Thoracic aorta (tissue), 2 donors: ENCODE measurements around the gene HIGD1C. TPM values are rescaled to one million over a fixed set of nuclear protein-coding genes. Genes with fewer than 3 reads are reported as not detected.
"Not testable (repeated sequence)": the region's sequence is repeated elsewhere in the genome, so short reads cannot be mapped to it uniquely, and the experiment has no call there.

Experiments used
- ATAC-seq: fragments of 150-250 bp; one replicate; pipeline ENCODE4 v1.8.0; 2017; ENCODE audit warnings: low read depth; ENCODE audit not compliant: insufficient number of reproducible peaks, low FRiP score
- DNase-seq: peaks from one replicate; pipeline ENCODE4 v3.0.0-alpha.2; 2020; ENCODE audit warnings: low spot score
- H3K27ac ChIP-seq, 2 donors: fragments of 200-600 bp; sonication (generic); 1 replicate in 1 of 2; 2 replicates in 1 of 2; pipeline ENCODE4 v1.5.1; 2016; ENCODE audit warnings: mild to moderate bottlenecking in 2 of 2, moderate library complexity in 2 of 2
- H3K27me3 ChIP-seq: fragments of 200-600 bp; sonication (generic); replicated peaks from 2 replicates; pipeline ENCODE4 v1.6.0; 2016; ENCODE audit warnings: mild to moderate bottlenecking; ENCODE audit not compliant: insufficient read depth
- H3K36me3 ChIP-seq: fragments of 200-600 bp; sonication (generic); one replicate; pipeline ENCODE4 v1.5.1; 2016
- H3K4me1 ChIP-seq, 2 donors: fragments of 200-600 bp; sonication (generic); 1 replicate in 1 of 2; 2 replicates in 1 of 2; pipeline versions ENCODE4 v1.5.1 to v1.6.0; 2016; ENCODE audit warnings: low read depth in 2 of 2, mild to moderate bottlenecking in 1 of 2; ENCODE audit not compliant: control insufficient read depth in 1 of 2
- H3K4me3 ChIP-seq: fragments of 200-600 bp; sonication (generic); 2 replicates; pipeline ENCODE4 v1.5.1; 2016; ENCODE audit warnings: mild to moderate bottlenecking
- H3K9me3 ChIP-seq: fragments of 200-600 bp; sonication (generic); 2 replicates; pipeline ENCODE4 v1.5.1; 2016
- total RNA-seq, 2 donors: library from RNA; depleted of rRNA; stranded (reverse); fragments of >200 nt; gene quantifications; one replicate each; pipeline versions ENCODE4 v1.1.0 to v1.2.3, GENCODE V29; 2016
- TF ChIP-seq, protein P1 (sequence below): fragments of 200-600 bp; sonication (generic); IDR thresholded peaks from one replicate; pipeline ENCODE4 v1.5.1; 2019; ENCODE audit warnings: antibody characterized with exemption

The HIGD1C gene
- total RNA-seq, 2 donors from 2014 or later: not detected

DNA sequence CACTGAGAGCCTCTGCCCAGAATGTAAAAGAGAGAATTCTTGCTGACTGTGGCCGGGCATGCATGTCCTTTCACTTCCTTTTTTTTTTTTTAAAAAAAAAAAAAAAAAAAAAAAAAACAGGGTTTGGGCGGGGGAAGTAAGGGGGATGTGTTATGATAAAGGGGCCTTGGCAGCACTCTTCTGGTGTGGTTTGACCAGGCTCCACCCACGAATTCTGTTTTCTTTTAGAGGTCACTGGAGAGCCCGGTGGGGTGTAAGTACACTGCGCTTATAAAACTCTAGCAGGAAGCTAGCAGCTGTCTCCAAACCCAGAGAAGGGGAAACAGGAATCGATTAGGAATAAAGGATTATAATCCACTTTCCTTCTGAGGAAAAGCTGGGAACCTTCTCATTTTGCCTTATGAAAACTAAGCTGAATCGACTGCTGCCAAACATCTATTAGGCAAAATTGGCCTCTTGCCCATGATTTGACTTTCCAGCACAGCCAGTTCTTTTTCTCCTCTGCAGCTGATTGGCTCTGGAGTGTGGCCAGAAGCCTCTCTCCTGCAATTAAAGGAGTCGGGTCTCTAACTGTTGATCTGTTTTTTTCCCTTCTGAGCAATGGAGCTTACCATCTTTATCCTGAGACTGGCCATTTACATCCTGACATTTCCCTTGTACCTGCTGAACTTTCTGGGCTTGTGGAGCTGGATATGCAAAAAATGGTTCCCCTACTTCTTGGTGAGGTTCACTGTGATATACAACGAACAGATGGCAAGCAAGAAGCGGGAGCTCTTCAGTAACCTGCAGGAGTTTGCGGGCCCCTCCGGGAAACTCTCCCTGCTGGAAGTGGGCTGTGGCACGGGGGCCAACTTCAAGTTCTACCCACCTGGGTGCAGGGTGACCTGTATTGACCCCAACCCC, 27.7 kb upstream of the HIGD1C start:
- peak; percentile 93 for DNase-seq

DNA sequence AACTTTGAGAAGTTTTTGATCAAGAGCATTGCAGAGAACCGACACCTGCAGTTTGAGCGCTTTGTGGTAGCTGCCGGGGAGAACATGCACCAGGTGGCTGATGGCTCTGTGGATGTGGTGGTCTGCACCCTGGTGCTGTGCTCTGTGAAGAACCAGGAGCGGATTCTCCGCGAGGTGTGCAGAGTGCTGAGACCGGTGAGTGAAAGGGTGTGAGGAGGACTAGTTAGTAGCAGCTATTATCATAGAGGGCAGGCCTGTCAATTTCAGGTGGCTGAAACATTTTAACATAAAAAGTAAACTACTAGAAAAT, 27.0 kb upstream of the HIGD1C start:
- peaks cover 30 to 39% of the 10 kb centered on the region in 2 donors for H3K4me1 ChIP-seq
- DNase-seq: no peak
- no peak for ATAC-seq
- H3K4me3 ChIP-seq: peak overlapping the region; percentile 96
- H3K9me3 ChIP-seq: no peaks in the 10 kb centered on the region
- peak overlapping the region; percentile 52 to 89 for H3K27ac ChIP-seq
- TF ChIP-seq, protein P1, sequence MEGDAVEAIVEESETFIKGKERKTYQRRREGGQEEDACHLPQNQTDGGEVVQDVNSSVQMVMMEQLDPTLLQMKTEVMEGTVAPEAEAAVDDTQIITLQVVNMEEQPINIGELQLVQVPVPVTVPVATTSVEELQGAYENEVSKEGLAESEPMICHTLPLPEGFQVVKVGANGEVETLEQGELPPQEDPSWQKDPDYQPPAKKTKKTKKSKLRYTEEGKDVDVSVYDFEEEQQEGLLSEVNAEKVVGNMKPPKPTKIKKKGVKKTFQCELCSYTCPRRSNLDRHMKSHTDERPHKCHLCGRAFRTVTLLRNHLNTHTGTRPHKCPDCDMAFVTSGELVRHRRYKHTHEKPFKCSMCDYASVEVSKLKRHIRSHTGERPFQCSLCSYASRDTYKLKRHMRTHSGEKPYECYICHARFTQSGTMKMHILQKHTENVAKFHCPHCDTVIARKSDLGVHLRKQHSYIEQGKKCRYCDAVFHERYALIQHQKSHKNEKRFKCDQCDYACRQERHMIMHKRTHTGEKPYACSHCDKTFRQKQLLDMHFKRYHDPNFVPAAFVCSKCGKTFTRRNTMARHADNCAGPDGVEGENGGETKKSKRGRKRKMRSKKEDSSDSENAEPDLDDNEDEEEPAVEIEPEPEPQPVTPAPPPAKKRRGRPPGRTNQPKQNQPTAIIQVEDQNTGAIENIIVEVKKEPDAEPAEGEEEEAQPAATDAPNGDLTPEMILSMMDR: no peak
- peaks cover 5% of the 10 kb centered on the region for H3K36me3 ChIP-seq
- H3K27me3 ChIP-seq: no peaks in the 10 kb centered on the region

More for the DNA sequence above, 27.7 kb upstream of the HIGD1C start:
- H3K4me1 ChIP-seq: peaks cover 28 to 36% of the 10 kb centered on the region in 2 donors
- peak; percentile 63 for ATAC-seq
- H3K27ac ChIP-seq: peak overlapping the region; percentile 72 to 89
- TF ChIP-seq, protein P1: no peak
- peak overlapping the region; percentile 96 for H3K4me3 ChIP-seq
- H3K36me3 ChIP-seq: peaks cover under 1% of the 10 kb centered on the region
- no peaks in the 10 kb centered on the region for H3K9me3 ChIP-seq
- no peaks in the 10 kb centered on the region for H3K27me3 ChIP-seq

DNA sequence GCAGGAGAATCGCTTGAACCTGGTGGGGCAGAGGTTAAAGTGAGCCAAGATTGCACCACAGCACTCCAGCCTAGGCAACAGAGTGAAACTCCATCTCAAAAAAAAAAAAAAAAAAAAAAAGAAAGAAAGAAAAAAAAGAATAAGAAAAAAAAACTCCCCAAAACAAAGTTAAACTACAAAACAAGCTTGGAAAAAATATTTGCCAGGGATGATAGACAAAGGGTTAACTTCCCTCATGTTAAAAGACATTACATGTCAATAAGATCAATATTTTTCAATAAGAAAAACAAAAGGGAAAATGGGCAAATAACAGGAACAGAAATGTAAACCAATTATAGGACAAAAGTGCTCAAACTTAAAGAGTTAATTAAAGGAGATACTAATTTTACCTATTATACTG, 26.4 kb upstream of the HIGD1C start:
- Histone ChIP-seq H3K27ac (peak overlapping the region; percentile 52 to 89), H3K4me3 (peak overlapping the region; percentile 96), H3K9me3 (no peaks in the 10 kb centered on the region), H3K36me3 (peaks cover 10% of the 10 kb centered on the region), H3K4me1 (peaks cover 30 to 44% of the 10 kb centered on the region in 2 donors), H3K27me3 (no peaks in the 10 kb centered on the region)
- TF ChIP-seq, protein P1: no peak
- DNase-seq (no peak), ATAC-seq (no peak)

DNA sequence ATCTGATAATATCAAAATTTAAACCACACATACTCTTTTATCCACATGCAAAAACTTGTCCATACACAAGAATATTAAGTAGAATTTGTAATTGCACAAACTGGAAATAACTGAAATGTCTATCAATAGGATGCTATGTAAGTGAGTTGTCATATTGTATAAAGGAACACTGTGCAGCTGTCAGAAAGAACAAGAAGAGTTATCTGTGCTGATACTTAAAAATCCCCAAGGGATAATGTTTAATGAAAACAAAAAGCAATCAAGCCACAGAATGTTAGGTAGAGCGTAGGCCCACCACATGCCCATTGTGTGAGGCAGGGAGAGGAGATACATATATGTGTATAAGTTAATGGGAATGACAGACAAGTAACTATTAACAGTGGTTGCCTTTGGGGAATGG, 25.9 kb upstream of the HIGD1C start:
- peaks cover 30 to 48% of the 10 kb centered on the region in 2 donors for H3K4me1 ChIP-seq

DNA sequence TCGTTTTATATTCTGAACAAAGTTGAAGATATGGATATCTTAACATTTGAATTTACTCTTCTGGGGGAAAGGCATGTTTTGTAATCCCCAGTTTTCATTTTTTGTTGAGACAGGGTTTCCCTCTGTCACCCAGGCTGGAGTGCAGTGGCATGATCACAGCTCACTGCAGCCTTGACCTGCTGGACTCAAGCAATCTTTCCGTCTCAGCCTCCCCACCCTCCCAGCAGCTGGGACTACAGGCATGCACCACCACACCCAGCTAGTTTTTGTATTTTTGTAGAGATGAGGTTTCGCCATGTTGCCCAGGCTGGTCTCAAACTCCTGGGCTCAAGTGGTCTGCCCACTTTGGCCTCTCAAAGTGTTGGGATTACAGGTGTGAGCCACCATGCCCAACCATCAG, 25.4 kb upstream of the HIGD1C start:
- peaks cover 30 to 52% of the 10 kb centered on the region in 2 donors for H3K4me1 ChIP-seq
- H3K9me3 ChIP-seq, H3K27me3 ChIP-seq, DNase-seq, ATAC-seq: not testable (repeated sequence)
- H3K27ac ChIP-seq: peak overlapping the region; percentile 52 to 89
- peaks cover 13% of the 10 kb centered on the region for H3K36me3 ChIP-seq
- peak overlapping the region; percentile 96 for H3K4me3 ChIP-seq

More for the DNA sequence above, 25.9 kb upstream of the HIGD1C start:
- H3K27ac ChIP-seq: peak overlapping the region; percentile 52 to 89
- DNase-seq (no peak), ATAC-seq (no peak)
- H3K27me3 ChIP-seq: no peaks in the 10 kb centered on the region
- no peaks in the 10 kb centered on the region for H3K9me3 ChIP-seq
- H3K36me3 ChIP-seq: peaks cover 13% of the 10 kb centered on the region
- TF ChIP-seq, protein P1: no peak
- peak overlapping the region; percentile 96 for H3K4me3 ChIP-seq
